Measurements from ENCODE around the gene CREBRF. TPM values are rescaled to one million over a fixed set of nuclear protein-coding genes. Genes with fewer than 3 reads are reported as not detected.

Gene CREBRF
- total and polyA plus RNA-seq, 2 donors (not counting 3 experiments of a cell fraction or from before 2014, with no cell fraction given) = 2.7 to 8.8 TPM

DNA sequence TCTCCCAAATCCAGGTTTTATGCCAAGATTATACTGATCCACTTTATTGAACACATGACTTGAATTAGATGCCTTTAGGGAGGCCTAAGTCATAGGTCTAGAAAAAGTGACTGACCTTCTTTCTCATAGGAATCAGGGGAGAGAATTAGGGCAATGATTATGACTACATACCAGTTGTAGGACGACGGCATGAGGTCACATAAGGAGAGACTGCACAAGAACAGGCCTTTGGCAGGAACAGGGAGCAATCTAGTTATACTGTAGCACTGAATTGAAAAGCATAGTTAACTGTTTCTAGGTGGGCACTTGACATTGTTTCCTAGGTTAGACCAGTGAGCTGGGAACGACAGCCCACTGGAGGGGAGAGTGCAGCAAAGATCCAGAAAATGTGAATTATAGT, 22.7 kb downstream of the CREBRF start:
- POLR2A ChIA-PET = no interaction called here
- dilution Hi-C loops (cut with MboI; ENCODE audit: extremely low pct_ligation_motif_present, low sequenced_read_pairs) (no loop called here), intact Hi-C loops (cut with micrococcal nuclease) (no loop called here)
- H3K4me2 ChIP-seq (ENCODE audit: insufficient read depth, low read length) = no peak overlapping the region
- no peaks in the 10 kb centered on the region for H3K79me2 ChIP-seq (ENCODE audit: control insufficient read depth, insufficient read depth, low read length)
- no peaks in the 10 kb centered on the region for H3K4me1 ChIP-seq (ENCODE audit: control insufficient read depth, extremely low read depth, insufficient read depth, low read length)
- DNase-seq (ENCODE audit: low read depth, low spot score) = no peak
- no peak overlapping the region for H3K4me3 ChIP-seq (replicated peaks in 1 of 3; ENCODE audit: insufficient read depth in 1 of 3, low read depth in 1 of 3, low read length in 3 of 3)
- CTCF ChIA-PET = no interaction called here
- H3K9ac ChIP-seq (replicated peaks; ENCODE audit: extremely low read depth, insufficient read depth, low read length) = no peak overlapping the region
- no peaks in the 10 kb centered on the region for H3K27me3 ChIP-seq (ENCODE audit: control insufficient read depth in 2 of 2, insufficient read depth in 2 of 2, low read length in 2 of 2)
- FAIRE-seq = no peak
- H3K36me3 ChIP-seq (ENCODE audit: control insufficient read depth in 2 of 2, extremely low read depth in 1 of 2, insufficient read depth in 2 of 2, low read length in 2 of 2) = peaks cover 0 to 2% of the 10 kb centered on the region in 2 experiments
- H3K27ac ChIP-seq (ENCODE audit: insufficient read depth, low read depth, low read length) = no peak overlapping the region
- no peaks in the 10 kb centered on the region for H3K9me3 ChIP-seq (replicated peaks; ENCODE audit: control insufficient read depth, insufficient read depth, low read length)
- no TSS peak for BruUV-seq (replicated peaks)
- no peak overlapping the region for H2AFZ ChIP-seq (ENCODE audit: low read depth, low read length)
- H3K9me1 ChIP-seq (replicated peaks; ENCODE audit: control insufficient read depth, extremely low read depth, insufficient read depth, low read length) = no peaks in the 10 kb centered on the region
- TF ChIP-seq GATA2 (IDR thresholded peaks at IDR 0.05; ENCODE audit: insufficient read depth, insufficient read length, low read depth, low read length) = no peak
- TF ChIP-seq MYC (IDR thresholded peaks at IDR 0.05; ENCODE audit: low read depth, low read length) = no peak
- no peak for TF ChIP-seq MAX (IDR thresholded peaks at IDR 0.05; ENCODE audit: insufficient read depth, insufficient read length)
- H4K20me1 ChIP-seq (replicated peaks; ENCODE audit: control insufficient read depth, extremely low read depth, insufficient read depth, low read length) = no peaks in the 10 kb centered on the region

DNA sequence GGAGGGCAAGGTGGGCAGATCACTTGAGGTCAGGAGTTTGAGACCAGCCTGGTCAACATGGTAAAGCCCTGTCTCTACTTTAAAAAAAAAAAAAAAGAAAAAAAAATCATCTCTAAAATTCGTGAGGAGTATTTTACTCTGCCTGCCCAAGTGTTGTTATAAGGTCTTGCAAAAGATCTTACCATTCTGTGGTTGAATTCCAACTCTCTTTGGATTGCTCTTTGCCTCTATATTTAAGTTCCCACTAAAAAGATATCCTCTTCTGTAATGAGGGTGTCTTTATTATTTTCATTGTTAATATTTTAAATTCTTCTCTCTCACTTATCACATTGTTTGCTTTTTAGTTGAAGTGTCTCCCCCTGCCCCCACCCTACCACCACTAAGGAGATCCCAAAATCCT, 33.4 kb downstream of the CREBRF start:
- intact Hi-C loops (cut with micrococcal nuclease) = no loop called here
- H3K9ac ChIP-seq (replicated peaks; ENCODE audit: extremely low read depth, insufficient read depth, low read length) = no peak overlapping the region
- BruUV-seq (replicated peaks) = no TSS peak

More for the DNA sequence above, 33.4 kb downstream of the CREBRF start:
- CTCF ChIA-PET = no interaction called here
- Histone ChIP-seq H3K9me3 (replicated peaks; ENCODE audit: control insufficient read depth, insufficient read depth, low read length) (no peaks in the 10 kb centered on the region), H3K4me3 (replicated peaks in 1 of 3; ENCODE audit: insufficient read depth in 1 of 3, low read depth in 1 of 3, low read length in 3 of 3) (no peak overlapping the region), H3K4me2 (ENCODE audit: insufficient read depth, low read length) (no peak overlapping the region), H3K27ac (ENCODE audit: insufficient read depth, low read depth, low read length) (no peak overlapping the region), H3K9me1 (replicated peaks; ENCODE audit: control insufficient read depth, extremely low read depth, insufficient read depth, low read length) (no peaks in the 10 kb centered on the region), H3K27me3 (ENCODE audit: control insufficient read depth in 2 of 2, insufficient read depth in 2 of 2, low read length in 2 of 2) (no peaks in the 10 kb centered on the region), H3K4me1 (ENCODE audit: control insufficient read depth, extremely low read depth, insufficient read depth, low read length) (peaks cover 18% of the 10 kb centered on the region), H3K79me2 (ENCODE audit: control insufficient read depth, insufficient read depth, low read length) (no peaks in the 10 kb centered on the region), H4K20me1 (replicated peaks; ENCODE audit: control insufficient read depth, extremely low read depth, insufficient read depth, low read length) (no peaks in the 10 kb centered on the region), H2AFZ (ENCODE audit: low read depth, low read length) (no peak overlapping the region), H3K36me3 (ENCODE audit: control insufficient read depth in 2 of 2, extremely low read depth in 1 of 2, insufficient read depth in 2 of 2, low read length in 2 of 2) (peaks cover 0 to 5% of the 10 kb centered on the region in 2 experiments)
- no peak for FAIRE-seq
- POLR2A ChIA-PET = no interaction called here
- dilution Hi-C loops (cut with MboI; ENCODE audit: extremely low pct_ligation_motif_present, low sequenced_read_pairs) = no loop called here
- no peak for DNase-seq (ENCODE audit: low read depth, low spot score)
- TF ChIP-seq MAX (IDR thresholded peaks at IDR 0.05; ENCODE audit: insufficient read depth, insufficient read length) = no peak
- no peak for TF ChIP-seq MYC (IDR thresholded peaks at IDR 0.05; ENCODE audit: low read depth, low read length)
- no peak for TF ChIP-seq POLR2AphosphoS5 (IDR thresholded peaks at IDR 0.05; ENCODE audit: insufficient read depth, low read depth, low read length)
- TF ChIP-seq FOS (IDR thresholded peaks at IDR 0.05; ENCODE audit: borderline replicate concordance, insufficient read depth, low read length) = no peak
- TF ChIP-seq GATA2 (IDR thresholded peaks at IDR 0.05; ENCODE audit: insufficient read depth, insufficient read length, low read depth, low read length) = no peak
- TF ChIP-seq JUN (IDR thresholded peaks at IDR 0.05; ENCODE audit: borderline replicate concordance, insufficient read depth, insufficient read length, low read depth) = no peak
- TF ChIP-seq, protein P1, sequence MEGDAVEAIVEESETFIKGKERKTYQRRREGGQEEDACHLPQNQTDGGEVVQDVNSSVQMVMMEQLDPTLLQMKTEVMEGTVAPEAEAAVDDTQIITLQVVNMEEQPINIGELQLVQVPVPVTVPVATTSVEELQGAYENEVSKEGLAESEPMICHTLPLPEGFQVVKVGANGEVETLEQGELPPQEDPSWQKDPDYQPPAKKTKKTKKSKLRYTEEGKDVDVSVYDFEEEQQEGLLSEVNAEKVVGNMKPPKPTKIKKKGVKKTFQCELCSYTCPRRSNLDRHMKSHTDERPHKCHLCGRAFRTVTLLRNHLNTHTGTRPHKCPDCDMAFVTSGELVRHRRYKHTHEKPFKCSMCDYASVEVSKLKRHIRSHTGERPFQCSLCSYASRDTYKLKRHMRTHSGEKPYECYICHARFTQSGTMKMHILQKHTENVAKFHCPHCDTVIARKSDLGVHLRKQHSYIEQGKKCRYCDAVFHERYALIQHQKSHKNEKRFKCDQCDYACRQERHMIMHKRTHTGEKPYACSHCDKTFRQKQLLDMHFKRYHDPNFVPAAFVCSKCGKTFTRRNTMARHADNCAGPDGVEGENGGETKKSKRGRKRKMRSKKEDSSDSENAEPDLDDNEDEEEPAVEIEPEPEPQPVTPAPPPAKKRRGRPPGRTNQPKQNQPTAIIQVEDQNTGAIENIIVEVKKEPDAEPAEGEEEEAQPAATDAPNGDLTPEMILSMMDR (IDR thresholded peaks at IDR 0.05; ENCODE audit: extremely low read depth in 1 of 2, insufficient read depth in 1 of 2, low read depth in 1 of 2, low read length in 2 of 2) = no peak
- no peak for TF ChIP-seq EZH2 (IDR thresholded peaks at IDR 0.05; ENCODE audit: borderline replicate concordance, low read depth, low read length, severe bottlenecking)
- no peak for TF ChIP-seq POLR2A (IDR thresholded peaks at IDR 0.05; ENCODE audit: low read depth, low read length)
